Esophagus muscularis mucosa (tissue), 2 donors: ENCODE data around the gene RELB.

Source experiments
- POLR2A ChIP-seq: fragments of 450-650 bp; IDR thresholded peaks from one replicate; pipeline ENCODE4 v1.6.1; 2017; ENCODE audit warnings: antibody characterized with exemption, moderate library complexity, mild to moderate bottlenecking, low read depth
- POLR2AphosphoS5 ChIP-seq, 2 donors: sonication (generic); formaldehyde crosslinking; IDR thresholded peaks; one replicate each; pipeline ENCODE4 v1.6.1; 2017; ENCODE audit warnings: antibody characterized with exemption in 2 of 2

DNA sequence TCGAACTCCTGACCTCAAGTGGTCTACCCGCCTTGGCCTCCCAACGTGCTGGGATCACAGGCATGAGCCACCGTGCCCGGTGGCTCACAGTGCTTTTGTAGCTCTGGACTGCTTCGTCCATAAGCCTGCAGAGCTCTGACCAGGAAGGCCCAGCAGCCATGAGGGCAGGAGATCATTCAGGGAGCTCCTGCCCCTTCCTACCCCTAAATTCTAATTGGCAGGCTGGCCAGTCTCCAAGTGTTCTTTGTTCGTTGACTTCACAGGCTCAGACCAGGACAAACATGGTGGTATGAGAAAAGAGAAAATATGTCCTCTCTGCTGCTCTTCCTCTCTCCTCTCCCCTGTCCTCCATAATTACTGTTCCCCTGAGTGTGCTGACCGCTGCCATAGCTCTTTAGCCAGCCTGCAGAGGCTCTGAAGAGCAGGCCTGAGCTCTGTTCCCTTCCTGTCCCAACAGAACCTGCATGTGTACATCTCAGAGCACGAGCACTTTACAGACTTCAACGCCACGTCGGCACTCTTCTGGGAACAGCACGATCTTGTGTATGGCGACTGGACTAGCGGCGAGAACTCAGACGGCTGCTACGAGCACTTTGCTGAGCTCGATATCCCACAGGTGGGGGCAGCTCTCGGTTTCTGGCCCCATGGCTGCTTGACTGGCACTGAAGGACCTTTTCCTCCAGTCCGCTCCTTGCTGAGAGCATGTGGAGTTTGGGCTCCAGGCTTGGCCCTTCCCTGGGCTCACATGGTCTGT, 27.1 kb upstream of the RELB start:
- TF ChIP-seq POLR2AphosphoS5 (IDR thresholded peaks at IDR 0.05) (no peak), POLR2A (no peak)
